ENCODE results near the gene GRK5.

Gene GRK5

GRCh38 chr10:119347181-119347974, 140.0 kb downstream of the GRK5 start:
- DNase-seq: no peak

- no peak for DNase-seq
These were observed 140.7 kb downstream of the GRK5 start for GRCh38 chr10:119348106-119348505.

GRCh38 chr10:119348516-119349240, 141.3 kb downstream of the GRK5 start:
- DNase-seq: no peak

DNA sequence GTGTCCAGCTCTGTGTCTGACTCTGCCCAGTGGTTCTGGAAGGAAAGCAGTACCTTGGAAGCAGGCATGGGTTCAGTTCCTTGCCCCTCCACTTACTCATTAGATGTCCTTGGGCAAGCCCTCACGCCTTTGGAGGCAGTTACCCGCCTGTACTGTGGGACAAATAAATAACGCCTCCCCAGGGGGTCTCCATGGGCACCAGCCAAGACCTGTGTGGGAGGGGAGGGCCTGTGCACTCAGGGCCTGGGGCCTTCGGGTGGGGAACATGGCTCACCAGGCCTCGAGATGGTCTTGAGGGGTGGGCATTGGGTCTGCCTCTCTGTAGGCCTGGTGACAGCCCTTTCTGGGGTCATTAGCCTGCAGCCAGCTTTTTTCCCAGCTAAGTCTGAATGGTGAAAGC, 142.0 kb downstream of the GRK5 start:
- DNase-seq: no peak

DNA sequence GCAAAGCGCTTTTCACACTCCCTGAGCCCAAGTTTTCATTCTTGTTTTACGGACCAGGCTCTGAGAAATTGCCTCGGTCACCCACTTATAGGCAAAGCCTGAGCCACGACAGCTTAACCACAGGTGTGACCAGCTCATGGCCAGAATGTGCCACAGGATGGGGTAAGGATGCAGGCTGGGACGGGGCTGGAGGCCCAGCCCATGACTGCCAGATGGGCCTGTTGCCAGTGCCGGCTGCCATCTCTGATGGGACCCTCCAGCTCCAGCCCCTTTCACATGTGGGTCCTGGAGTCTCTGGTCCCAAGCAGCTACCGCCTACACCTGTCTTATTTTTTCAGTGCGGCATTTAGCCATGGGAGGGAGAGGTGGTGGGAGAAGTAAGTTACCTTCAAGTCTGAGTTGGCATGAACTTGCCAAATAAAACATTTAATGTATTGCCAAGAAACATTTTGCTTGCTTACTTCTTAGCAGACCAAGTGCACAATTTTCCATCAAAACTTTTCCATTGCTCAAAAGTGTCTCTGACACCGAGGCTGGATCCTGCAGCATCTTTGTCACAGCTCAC, 142.6 kb downstream of the GRK5 start:
- no peak for DNase-seq

- no peak for DNase-seq
These were observed 143.2 kb downstream of the GRK5 start for GRCh38 chr10:119350502-119351097.

DNA sequence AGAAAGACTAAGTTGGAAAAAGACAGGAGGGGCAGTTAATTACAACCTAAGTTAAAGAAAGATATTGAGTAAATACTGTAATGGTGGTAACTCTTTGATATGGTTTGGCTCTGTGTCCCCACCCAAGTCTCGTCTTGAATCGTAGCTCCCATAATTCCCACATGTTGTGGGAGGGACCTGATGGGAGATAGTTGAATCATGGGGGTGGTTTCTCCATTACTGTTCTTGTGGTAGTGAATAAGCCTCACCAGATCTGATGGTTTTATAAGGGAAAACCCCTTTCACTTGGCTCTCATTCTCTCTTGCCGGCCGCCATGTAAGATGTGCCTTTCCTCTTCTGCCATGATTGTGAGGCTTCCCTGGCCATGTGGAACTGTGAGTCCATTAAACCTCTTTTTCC, 143.8 kb downstream of the GRK5 start:
- DNase-seq: no peak

DNA sequence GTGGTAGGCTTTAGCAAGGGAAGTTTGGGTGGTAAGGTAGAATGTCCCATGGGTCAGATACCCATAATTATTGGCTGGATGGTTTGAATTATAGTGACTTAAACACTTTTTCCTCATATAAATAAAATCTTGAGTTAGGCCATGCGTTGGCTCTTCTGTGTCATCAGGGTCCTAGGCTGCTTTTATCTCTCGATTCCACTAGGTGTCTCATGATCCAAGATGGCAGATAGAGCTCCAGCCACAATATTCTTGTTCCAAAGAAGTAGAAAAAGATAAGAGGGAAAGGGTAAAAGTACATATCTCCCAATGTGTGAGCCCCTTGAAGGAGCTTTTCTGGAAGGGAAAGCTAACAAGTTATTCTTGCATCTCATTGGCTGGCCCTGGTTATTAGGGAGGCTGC, 144.7 kb downstream of the GRK5 start:
- DNase-seq: no peak

DNA sequence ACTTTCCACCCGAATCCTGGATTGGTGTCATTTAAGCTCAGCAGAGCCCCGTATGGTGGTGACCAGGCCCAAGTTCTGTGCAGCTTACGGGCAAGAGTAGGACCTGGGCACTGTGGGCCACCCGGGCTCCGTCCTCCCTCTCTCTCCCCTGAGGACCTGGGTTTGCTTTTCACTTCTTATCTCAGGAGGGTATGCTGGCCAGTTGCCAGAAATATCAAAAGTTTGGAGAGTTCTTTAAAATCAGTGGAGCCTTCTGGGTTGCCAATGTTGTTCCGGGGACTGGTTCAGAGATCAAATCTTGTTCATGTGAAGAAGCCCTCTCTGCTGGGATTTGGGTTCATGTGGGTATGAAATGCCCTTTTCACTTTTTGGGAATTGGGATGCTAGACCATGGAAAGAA, 145.4 kb downstream of the GRK5 start:
- no peak for DNase-seq

DNA sequence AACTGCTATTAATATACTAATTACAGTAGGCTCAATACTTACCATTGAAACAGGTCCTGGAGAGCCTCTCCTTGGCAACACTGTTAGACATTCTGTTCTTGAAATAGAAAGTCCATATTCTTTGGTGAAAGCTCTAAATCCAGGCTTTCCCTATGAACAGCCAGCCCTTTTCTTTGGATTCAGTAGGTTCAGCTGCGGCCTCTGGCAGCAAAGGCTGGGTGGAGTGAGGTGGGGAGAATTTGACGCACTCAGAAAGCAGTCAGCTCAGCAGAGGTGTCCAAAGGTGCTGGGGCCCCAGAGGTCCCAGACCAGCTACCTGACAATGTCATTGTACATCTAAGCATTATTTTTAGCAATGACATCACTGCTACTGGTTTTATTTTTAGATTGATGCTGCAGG, 146.1 kb downstream of the GRK5 start:
- DNase-seq: no peak

DNA sequence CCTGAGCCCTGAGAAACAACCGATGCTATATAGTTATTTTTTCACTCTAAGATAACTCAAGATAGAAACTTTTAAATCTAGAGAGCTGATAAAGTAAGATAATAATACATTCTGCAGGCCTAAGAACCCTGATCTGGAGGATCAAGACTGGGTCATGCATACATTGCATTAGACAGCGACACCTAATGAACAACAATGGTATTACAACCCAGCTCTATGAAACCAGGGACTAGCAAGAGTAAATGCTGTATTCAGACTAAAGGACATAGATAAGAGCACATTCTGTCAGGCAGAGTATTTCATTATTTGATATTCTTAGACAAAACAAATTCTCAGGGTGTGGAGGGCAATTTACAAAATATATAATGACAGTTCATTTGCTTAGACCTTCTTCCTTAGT, 148.6 kb downstream of the GRK5 start:
- DNase-seq: peak in 1 of 2 donors; percentile 15

GRCh38 chr10:119357412-119358151, 150.2 kb downstream of the GRK5 start:
- DNase-seq: no peak

DNA sequence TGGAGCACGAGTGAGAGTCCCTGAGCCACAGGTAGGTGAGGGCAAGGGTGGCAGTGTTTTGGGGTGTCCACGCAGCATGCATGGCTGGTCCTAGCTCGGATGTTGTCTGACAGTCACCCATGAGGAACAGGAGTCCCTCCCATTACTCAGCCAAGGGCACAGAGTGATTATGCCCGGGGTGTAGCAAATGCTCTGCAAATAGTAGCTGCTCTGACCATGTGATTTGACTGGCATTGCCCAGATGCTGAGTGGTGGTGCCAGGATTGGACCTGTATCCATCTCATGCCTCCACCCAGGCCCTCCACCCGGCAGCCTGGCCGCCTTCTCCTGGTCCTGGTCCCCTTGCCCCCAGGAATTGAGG, 150.8 kb downstream of the GRK5 start:
- DNase-seq: no peak

DNA sequence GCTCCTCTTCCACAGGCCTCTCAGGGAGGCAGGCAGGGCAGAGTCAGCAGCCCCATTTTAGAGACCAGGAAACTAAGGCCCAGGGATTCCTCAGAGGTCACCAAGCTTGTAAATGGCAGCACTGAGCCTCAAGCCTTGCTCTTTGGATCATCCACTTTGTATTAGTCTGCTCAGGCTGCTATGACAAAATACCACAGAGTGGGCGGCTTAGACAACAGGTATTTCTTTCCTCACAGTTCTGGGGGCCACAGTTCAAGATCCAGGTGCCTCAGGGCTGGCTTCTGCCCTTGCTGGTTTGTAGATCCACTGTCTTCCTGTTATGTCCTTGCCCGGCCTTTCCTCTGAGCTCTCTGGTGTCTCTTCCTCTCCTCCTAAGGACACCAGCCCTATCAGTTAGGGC, 151.2 kb downstream of the GRK5 start:
- no peak for DNase-seq

DNA sequence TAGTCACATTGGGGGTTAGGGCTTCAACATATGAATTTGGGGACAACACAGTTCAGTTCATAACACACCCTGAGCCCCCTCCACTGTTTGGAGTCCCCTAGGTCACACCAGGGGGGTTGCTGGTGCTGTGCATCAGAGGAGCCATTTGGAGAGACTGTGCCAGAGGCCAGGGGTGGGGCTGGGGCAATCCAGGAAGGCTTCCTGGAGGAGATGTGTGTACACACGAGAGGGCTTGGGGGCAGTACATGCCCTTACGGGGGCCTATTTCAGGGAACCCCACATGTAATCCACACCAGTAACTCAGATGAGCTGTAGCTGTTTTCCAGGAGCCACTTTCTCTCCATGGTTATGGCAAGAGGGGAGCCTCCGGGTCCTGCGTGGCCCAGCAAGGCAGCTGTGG, 151.7 kb downstream of the GRK5 start:
- DNase-seq: no peak

- peak in 1 of 2 donors; percentile 3 for DNase-seq
These were observed 153.0 kb downstream of the GRK5 start for GRCh38 chr10:119360181-119360921.

DNA sequence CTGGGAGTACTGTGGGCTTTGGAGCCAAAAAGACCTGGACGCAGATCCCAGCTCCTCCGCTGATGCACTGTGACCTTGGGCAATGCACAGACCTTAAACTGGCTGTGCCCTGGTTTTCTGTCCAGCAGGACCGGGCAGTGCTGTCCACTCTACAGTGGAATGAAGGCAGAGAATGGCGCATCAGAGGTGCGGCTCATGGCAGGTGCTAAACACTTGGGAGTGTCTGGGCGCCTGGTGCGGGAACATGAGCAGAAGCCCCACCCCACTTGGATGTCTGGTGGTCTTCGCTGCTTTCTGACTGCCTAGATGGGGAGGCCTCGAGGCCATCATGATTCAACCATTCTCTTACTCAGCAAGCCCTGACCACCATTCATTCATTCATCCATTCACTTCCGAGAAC, 153.7 kb downstream of the GRK5 start:
- DNase-seq: no peak

GRCh38 chr10:119362122-119362521, 154.8 kb downstream of the GRK5 start:
- no peak for DNase-seq

DNA sequence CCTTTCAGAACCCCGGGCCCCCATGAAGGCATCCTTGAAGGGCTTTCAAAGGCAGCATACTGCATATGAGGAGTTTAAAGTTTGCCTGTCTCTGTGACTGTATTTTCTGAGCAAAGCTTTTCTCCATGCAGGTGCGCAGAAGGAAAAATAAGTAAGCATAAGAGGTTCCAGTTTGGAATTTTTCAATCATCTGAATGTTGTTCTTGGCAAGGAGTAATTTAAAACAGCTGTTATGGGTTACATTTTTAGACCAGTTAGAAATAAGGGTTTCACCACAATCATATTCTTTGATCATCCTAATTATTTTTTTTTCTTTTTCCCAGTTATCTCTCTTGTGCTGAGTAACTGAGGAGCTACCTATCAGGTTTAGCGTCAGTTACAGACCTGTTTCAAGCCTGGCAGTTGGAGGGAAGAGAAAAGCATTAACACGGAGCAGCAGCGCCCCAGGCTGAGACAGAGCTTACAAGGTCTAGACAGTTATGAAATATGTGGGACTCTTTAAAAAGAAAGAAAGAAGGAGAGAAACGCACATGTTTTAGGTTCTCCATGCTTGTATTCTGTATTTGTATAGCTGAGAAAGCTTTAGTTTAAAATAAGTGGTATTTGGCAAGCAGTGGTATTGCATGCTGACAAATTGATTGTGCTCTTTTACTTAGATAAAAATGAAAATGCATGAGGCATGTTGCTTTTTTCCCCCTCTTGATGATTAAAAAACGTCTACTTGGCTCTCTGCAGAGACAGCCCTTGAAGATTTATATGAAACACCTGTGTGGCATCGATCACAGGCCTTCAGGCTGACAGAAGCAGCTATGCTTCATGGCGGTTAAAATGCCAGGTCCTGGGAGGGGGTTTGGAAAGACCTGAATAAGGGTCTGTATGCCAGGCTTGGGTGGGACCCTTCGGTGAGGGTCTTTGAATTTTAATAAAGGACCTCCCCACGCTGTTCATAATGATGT, 157.6 kb downstream of the GRK5 start:
- no peak for DNase-seq

DNA sequence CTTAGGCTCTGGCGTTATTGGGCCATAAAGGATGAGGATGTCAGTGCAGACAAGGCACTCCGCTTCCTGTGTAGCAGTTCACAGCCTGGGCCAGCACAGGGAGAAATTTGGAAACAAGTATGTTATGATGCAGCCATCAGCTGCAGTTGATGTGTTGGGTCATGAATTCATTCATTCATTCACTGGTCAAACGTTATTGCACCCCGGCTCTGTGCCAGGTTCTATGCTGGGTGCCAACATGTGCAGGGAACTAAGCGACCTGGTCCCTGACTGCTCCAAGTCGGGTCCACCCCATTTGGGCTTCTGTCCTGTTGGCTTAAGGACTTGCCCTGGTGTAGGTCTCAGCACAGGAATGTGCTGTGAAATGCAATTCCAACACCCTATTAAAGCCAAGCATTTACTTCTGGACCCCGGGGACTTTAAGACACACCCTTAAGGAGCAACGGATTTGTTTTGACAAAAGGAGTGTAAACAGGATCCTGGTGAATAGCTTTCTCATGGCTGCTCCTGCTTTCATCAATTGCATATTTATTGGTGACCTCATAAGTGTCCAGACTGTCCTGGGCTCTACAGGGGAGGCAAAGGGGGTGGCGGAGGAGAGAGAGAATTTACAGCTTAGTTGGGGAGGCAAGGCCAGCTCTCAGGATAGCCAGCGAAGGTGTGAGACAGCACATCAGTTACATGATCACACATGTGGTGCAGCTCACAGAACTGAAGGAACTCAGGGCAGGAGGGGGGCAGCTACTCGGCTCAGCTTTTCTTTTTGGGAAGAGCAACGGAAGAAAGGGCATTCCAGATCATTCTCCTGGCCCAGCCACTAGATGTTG, 158.6 kb downstream of the GRK5 start:
- no peak for DNase-seq

Measured in CD4-positive, alpha-beta T cell treated with Interleukin-4 for 1 hour (primary cell).